ENCODE results near the gene SLC44A3. TPM values are rescaled to one million over a fixed set of nuclear protein-coding genes. Genes with fewer than 3 reads are reported as not detected.

SLC44A3 gene, protein sequence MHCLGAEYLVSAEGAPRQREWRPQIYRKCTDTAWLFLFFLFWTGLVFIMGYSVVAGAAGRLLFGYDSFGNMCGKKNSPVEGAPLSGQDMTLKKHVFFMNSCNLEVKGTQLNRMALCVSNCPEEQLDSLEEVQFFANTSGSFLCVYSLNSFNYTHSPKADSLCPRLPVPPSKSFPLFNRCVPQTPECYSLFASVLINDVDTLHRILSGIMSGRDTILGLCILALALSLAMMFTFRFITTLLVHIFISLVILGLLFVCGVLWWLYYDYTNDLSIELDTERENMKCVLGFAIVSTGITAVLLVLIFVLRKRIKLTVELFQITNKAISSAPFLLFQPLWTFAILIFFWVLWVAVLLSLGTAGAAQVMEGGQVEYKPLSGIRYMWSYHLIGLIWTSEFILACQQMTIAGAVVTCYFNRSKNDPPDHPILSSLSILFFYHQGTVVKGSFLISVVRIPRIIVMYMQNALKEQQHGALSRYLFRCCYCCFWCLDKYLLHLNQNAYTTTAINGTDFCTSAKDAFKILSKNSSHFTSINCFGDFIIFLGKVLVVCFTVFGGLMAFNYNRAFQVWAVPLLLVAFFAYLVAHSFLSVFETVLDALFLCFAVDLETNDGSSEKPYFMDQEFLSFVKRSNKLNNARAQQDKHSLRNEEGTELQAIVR
- 13.8 TPM for total RNA-seq

DNA sequence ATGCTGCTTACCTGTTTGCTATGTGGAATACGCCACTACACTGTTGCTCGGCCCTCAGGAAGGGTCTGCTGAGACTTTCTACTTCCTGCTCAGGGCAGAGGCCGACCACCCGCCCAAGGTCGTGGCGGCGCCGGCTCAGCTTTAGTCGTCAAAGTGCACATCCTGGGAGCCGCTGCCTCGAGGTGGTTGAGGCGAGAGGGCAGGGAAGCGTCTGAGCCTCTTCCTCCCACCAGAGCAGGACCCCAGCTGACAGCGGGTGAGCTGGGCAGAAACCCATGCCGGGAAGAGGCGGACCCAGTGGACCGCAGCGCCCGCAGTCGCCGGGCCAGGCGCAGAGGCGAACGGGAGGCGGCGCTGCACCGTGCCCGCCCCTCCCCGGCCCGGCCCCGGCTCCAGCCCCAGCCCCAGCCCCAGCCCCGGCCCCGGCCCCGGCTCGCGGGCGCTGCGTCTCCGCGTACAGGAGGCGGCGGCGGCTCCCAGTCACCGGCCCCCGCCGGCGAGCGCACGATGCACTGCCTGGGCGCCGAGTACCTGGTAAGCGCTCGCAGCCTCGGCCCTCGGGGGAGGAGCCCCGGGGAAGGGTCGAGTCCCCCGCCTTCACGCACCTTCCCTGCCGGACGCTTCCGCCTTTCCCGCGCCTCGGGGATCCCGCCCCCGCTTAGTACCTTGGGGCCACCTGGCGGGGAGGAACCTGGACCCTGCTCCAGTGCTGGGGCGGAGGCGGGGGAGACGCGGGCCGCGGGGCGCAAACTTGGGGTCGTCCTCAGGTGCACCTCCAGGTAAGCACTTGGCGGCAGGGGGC, at the start of gene SLC44A3:
Gene SLC44A3, plus strand, starts transcription at position 413 of the 802 bp plus-strand sequence. Its CDS starts 95 bp downstream, at position 508.
- intact Hi-C loops (cut with DNase I), result no loop called here
- DNase-seq (ENCODE audit: low spot score) (peak; percentile 73), ATAC-seq (peak; percentile 92)

DNA sequence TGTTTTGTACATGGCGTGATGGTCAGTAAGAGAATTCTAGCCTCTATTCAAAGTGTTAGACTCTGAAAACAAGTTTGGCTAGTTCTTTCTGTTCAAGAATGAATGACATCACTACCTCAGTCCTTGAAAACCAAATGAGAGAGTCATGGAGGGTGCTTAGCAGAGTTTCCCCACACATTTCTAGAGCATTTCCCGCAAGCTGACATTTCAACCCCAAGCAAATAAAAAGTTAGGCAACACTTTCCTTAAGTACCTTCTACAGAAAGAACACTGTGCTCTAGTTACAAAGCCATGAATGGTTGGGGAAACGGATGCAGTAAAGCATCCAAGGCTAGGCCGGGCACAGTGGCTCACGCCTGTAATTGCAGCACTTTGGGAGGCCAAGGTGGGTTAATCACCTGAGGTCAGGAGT, 47.9 kb upstream of the SLC44A3 start:
- ATAC-seq, result no peak
- intact Hi-C loops (cut with DNase I), result no loop called here
- no peak for DNase-seq (ENCODE audit: low spot score)

- ATAC-seq (no peak), DNase-seq (ENCODE audit: low spot score) (no peak)
- intact Hi-C loops (cut with DNase I), result no loop called here
Measured at GRCh38 chr1:94772845-94773244, 47.3 kb upstream of the SLC44A3 start.

- intact Hi-C loops (cut with DNase I), result no loop called here
- no peak for DNase-seq (ENCODE audit: low spot score)
- no peak for ATAC-seq
Measured at GRCh38 chr1:94773296-94773809, 46.8 kb upstream of the SLC44A3 start.

DNA sequence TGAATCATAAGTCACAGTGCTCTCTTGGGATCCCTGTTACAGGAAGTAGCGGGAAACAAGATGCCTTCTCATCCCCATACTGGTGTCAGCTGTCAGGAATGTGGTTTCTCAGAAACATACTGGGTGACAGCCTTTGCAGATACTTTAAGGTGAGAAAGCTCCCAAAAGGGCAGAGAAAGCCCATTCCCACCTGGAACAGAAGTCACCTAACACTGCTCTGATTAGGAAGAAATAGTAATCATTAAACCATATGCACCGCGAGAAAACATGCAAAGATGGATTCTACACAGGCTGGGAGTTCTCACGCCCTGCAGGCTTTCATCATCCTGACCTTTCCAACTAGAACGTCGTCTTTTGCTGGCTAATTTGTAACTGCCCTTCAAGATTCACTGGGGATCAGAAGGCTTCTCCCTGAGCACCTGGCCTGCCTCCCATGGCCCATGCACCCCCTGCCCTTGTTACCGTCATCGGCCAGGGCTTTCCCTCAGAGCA, 46.2 kb upstream of the SLC44A3 start:
- ATAC-seq (no peak), DNase-seq (ENCODE audit: low spot score) (no peak)
- intact Hi-C loops (cut with DNase I), result no loop called here

DNA sequence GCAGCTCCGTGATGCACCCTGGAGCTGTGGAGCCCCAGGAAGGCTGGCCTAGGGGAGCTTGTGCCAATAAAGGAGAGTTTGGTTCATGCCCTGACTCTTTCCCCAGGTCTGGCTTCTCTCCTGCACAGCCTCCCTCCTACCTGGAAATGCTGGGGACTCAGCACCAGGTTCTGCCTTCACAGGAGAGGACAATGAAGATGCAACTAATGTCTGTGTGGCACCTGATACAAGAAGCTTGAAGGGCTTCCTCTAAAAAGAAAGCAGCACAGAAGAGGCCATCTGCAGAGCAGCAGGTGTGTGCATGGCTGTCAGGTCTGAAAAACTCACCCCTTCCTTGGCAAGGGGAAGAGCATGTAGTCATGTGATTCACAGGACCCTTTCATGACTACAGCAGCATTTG, 43.7 kb upstream of the SLC44A3 start:
- DNase-seq (ENCODE audit: low spot score) (no peak), ATAC-seq (no peak)
- intact Hi-C loops (cut with DNase I), result no loop called here

GRCh38 chr1:94777281-94777680, 42.9 kb upstream of the SLC44A3 start:
- intact Hi-C loops (cut with DNase I), result no loop called here
- DNase-seq (ENCODE audit: low spot score) (no peak), ATAC-seq (no peak)

GRCh38 chr1:94778808-94779207, 41.3 kb upstream of the SLC44A3 start:
- ATAC-seq (no peak), DNase-seq (ENCODE audit: low spot score) (no peak)
- intact Hi-C loops (cut with DNase I), result no loop called here

GRCh38 chr1:94783342-94784189, 36.6 kb upstream of the SLC44A3 start:
- ATAC-seq (peak; percentile 96), DNase-seq (ENCODE audit: low spot score) (peak; percentile 85)
- intact Hi-C loops (cut with DNase I), result no loop called here

- intact Hi-C loops (cut with DNase I), result no loop called here
- DNase-seq (ENCODE audit: low spot score) (no peak), ATAC-seq (peak; percentile 3)
Measured at GRCh38 chr1:94784190-94784515, 36.0 kb upstream of the SLC44A3 start.

DNA sequence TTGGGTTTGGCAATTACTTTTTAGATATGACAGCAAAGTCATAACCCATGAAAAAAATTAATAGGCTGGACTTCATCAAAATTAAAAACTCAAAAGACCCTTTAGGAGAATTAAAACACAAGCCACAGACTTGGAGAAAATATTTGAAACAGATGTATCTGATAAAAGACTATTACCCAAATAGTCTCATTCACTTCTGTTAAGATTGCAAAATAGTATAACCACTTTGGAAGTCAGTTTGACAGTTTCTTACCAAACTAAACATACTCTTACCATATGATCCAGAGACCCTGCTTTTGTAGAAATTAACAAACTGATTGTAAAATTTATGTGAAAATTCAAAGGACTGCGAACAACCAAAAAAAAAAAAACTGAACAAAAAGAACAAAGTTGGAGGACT, 32.5 kb upstream of the SLC44A3 start:
- DNase-seq (ENCODE audit: low spot score), result no peak
- ATAC-seq, result no peak
- intact Hi-C loops (cut with DNase I), result no loop called here

GRCh38 chr1:94790246-94790645, 29.9 kb upstream of the SLC44A3 start:
- intact Hi-C loops (cut with DNase I), result no loop called here
- ATAC-seq, result no peak

DNA sequence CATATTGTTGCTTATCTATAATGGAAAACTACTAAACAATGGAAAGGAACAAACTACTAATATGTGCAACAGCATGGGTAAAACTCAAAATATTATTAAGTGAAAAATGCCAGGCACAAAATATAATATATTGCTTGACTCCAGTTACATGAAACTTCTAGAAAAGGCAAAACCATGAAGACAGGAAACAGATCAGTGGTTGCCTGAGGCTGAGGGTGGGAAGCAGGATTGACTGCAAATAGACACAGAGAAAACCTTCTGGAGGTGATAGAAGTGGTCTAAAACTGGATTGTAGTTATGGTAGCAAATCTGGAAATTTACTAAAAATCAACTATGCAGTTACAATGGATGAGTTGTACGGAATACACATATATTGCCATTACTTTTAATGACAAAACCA, 29.5 kb upstream of the SLC44A3 start:
- intact Hi-C loops (cut with DNase I), result no loop called here
- ATAC-seq (no peak), DNase-seq (ENCODE audit: low spot score) (no peak)

More at GRCh38 chr1:94790246-94790645, 29.9 kb upstream of the SLC44A3 start:
- DNase-seq (ENCODE audit: low spot score), result no peak

DNA sequence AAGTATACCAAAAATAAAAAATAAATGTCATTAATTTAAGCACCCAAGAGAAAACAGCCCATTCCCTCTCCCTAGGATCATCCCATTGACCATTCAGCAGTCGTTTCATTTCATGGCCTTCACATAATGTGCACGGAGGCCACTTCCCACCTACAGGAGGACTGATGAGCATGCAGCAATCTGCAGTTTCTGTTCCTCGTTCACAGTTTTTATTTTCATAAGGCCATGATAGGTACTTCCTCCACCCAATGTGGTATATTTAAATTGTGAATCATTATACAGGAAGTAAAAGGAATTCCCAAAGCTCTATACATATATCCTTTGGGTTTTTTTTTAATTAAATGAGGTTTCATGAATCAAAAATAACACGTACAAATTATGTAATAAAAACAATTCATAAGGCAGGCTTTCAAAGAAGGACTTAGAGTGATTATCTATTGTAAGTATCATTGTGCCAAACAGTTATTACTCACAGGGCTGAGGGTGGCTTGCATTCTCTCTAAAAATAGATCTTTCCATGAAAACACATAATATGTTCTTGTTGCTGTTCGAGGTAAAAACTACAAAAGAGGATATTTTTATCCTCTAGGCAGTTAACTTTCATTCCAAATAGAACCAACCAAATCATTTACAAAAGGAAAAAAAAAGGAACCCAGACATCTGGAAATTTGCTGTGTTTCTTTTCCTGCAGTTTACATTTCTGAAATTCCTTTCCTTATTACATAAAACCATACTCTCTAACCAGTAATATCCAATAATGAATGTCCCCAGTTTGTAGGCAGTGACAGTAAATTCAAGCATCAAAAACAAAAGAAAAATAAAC, 27.5 kb upstream of the SLC44A3 start:
- no peak for DNase-seq (ENCODE audit: low spot score)
- intact Hi-C loops (cut with DNase I), result no loop called here
- ATAC-seq, result peak; percentile 87

DNA sequence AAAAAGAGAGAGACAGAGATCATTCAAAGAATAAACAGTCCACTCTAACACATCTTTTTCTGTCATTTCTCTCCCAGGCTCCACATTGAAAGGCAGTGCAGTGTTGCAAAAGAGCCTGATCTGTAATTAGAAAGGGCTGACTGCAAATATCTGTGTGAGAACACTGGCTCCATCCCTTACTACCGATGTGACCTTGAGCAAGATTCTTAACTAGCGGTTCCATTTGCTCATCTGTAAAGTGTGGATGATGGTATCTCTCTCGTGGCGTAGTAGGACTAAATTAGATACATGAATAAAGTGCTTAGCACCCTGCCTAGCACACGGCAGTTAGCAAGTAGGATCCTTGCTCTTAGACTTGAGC, 26.9 kb upstream of the SLC44A3 start:
- intact Hi-C loops (cut with DNase I), result no loop called here
- DNase-seq (ENCODE audit: low spot score), result no peak
- peak; percentile 89 for ATAC-seq

DNA sequence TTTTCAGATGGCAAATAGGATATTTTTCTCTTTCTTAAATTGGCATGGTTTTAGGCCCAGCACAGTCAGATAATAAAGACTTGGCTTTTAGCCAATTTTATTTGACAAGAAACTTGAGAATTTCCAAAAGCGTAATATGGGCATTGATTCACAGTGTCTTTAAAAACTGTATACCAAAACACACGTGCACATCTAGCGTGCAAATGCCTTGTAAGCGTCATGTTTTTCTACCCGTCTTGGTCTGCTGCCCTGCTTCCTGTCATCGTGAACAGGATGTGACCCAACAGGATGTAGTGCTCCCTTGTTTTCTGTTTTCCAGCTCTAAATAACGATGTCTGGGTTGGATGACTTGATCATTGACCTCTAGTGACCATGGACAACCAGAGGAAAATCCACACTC, 24.7 kb upstream of the SLC44A3 start:
- intact Hi-C loops (cut with DNase I), result no loop called here
- ATAC-seq (no peak), DNase-seq (ENCODE audit: low spot score) (no peak)

GRCh38 chr1:94796266-94796665, 23.9 kb upstream of the SLC44A3 start:
- DNase-seq (ENCODE audit: low spot score) (no peak), ATAC-seq (no peak)
- intact Hi-C loops (cut with DNase I), result no loop called here

GRCh38 chr1:94797291-94797690, 22.9 kb upstream of the SLC44A3 start:
- intact Hi-C loops (cut with DNase I), result no loop called here
- ATAC-seq (no peak), DNase-seq (ENCODE audit: low spot score) (no peak)

Data from sciatic nerve (tissue), 2 donors.